HepG2 (cell line): ENCODE results near the gene CCDC18. TPM values are rescaled to one million over a fixed set of nuclear protein-coding genes. Genes with fewer than 3 reads are reported as not detected.

ENCODE experiments used
- ATRX ChIP-seq: sonication (generic); formaldehyde crosslinking; IDR thresholded peaks from 2 replicates; pipeline ENCODE4 v1.4.0; 2020; ENCODE audit warnings: missing genetic modification reagents, borderline replicate concordance
- CREBL2 ChIP-seq: sonication (generic); formaldehyde crosslinking; IDR thresholded peaks from 2 replicates; pipeline ENCODE4 v1.8.1; 2023; ENCODE audit warnings: missing genetic modification reagents, mild to moderate bottlenecking, borderline replicate concordance
- GFI1 ChIP-seq: sonication (generic); formaldehyde crosslinking; IDR thresholded peaks from 2 replicates; pipeline ENCODE4 v1.5.0; 2020; ENCODE audit warnings: missing genetic modification reagents, mild to moderate bottlenecking, borderline replicate concordance
- MAFG ChIP-seq: sonication (generic); formaldehyde crosslinking; IDR thresholded peaks from 2 replicates; pipeline ENCODE4 v1.5.1; 2020; ENCODE audit warnings: mild to moderate bottlenecking, missing genetic modification reagents
- MEIS1 ChIP-seq: sonication (generic); formaldehyde crosslinking; IDR thresholded peaks from 2 replicates; pipeline ENCODE4 v1.9.0; 2021; ENCODE audit warnings: mild to moderate bottlenecking, missing genetic modification reagents, moderate library complexity, borderline replicate concordance
- MIXL1 ChIP-seq: IDR thresholded peaks from 2 replicates; pipeline ENCODE4 v1.6.1; 2016
- NCOR1 ChIP-seq: fragments of 200-600 bp; sonication (generic); IDR thresholded peaks from 2 replicates; pipeline ENCODE4 v1.7.0; 2017; ENCODE audit warnings: antibody characterized with exemption, low read length, borderline replicate concordance
- NFE2 ChIP-seq: sonication (generic); formaldehyde crosslinking; IDR thresholded peaks from 2 replicates; pipeline ENCODE4 v1.4.0; 2020; ENCODE audit warnings: missing genetic modification reagents
- NFYB ChIP-seq: sonication (generic); formaldehyde crosslinking; IDR thresholded peaks from 2 replicates; pipeline ENCODE4 v1.4.0; 2020; ENCODE audit warnings: missing genetic modification reagents
- POLR2AphosphoS5 ChIP-seq: IDR thresholded peaks from 2 replicates; pipeline ENCODE4 v1.6.1; 2012; ENCODE audit warnings: low read depth, low read length
- POLR2G ChIP-seq: fragments of 200-400 bp; formaldehyde crosslinking; IDR thresholded peaks from 2 replicates; pipeline ENCODE4 v1.6.1; 2018; ENCODE audit warnings: mild to moderate bottlenecking, low read depth, low read length, moderate library complexity
- RBFOX2 ChIP-seq: fragments of 200-400 bp; formaldehyde crosslinking; IDR thresholded peaks from 2 replicates; pipeline ENCODE4 v1.6.1; 2017; ENCODE audit warnings: low read depth, mild to moderate bottlenecking, low read length
- RBM39 ChIP-seq: fragments of 200-400 bp; formaldehyde crosslinking; IDR thresholded peaks from one replicate; pipeline ENCODE4 v1.6.1; 2018; ENCODE audit warnings: antibody characterized with exemption, mild to moderate bottlenecking, low read depth, low read length; ENCODE audit not compliant: poor library complexity, severe bottlenecking
- RXRA ChIP-seq: sonication (generic); formaldehyde crosslinking; IDR thresholded peaks from 2 replicates; pipeline ENCODE4 v1.5.1; 2020; ENCODE audit warnings: missing genetic modification reagents
- SPEN ChIP-seq: sonication (generic); formaldehyde crosslinking; IDR thresholded peaks from 2 replicates; pipeline ENCODE4 v1.5.1; 2020; ENCODE audit warnings: low read depth, mild to moderate bottlenecking, missing genetic modification reagents
- ZFP82 ChIP-seq: sonication (generic); formaldehyde crosslinking; IDR thresholded peaks from 2 replicates; pipeline ENCODE4 v1.5.1; 2020; ENCODE audit warnings: mild to moderate bottlenecking, missing genetic modification reagents, borderline replicate concordance
- ZNF382 ChIP-seq: sonication (generic); formaldehyde crosslinking; IDR thresholded peaks from 2 replicates; pipeline ENCODE4 v1.5.0; 2020; ENCODE audit warnings: missing genetic modification reagents, mild to moderate bottlenecking, borderline replicate concordance
- ZNF431 ChIP-seq: sonication (generic); formaldehyde crosslinking; IDR thresholded peaks from 2 replicates; pipeline ENCODE4 v1.9.0; 2022; ENCODE audit warnings: missing genetic modification reagents, low read depth, mild to moderate bottlenecking, borderline replicate concordance
- ZNF557 ChIP-seq: sonication (generic); formaldehyde crosslinking; IDR thresholded peaks from 2 replicates; pipeline ENCODE4 v1.4.0; 2020; ENCODE audit warnings: missing genetic modification reagents
- ZNF563 ChIP-seq: sonication (generic); formaldehyde crosslinking; IDR thresholded peaks from 2 replicates; pipeline ENCODE4 v1.8.0; 2022; ENCODE audit warnings: mild to moderate bottlenecking, moderate library complexity, missing genetic modification reagents
- ZNF577 ChIP-seq: sonication (generic); formaldehyde crosslinking; IDR thresholded peaks from 2 replicates; pipeline ENCODE4 v1.4.0; 2020; ENCODE audit warnings: mild to moderate bottlenecking, low read depth, missing genetic modification reagents, borderline replicate concordance
- ZNF580 ChIP-seq: IDR thresholded peaks from 2 replicates; pipeline ENCODE4 v1.6.1; 2016; ENCODE audit warnings: low read depth, borderline replicate concordance
- ZNF652 ChIP-seq: IDR thresholded peaks from 2 replicates; pipeline ENCODE4 v1.6.1; 2016; ENCODE audit warnings: low read depth, borderline replicate concordance
- ZNF672 ChIP-seq: sonication (generic); formaldehyde crosslinking; IDR thresholded peaks from 2 replicates; pipeline ENCODE4 v1.8.1; 2022; ENCODE audit warnings: missing genetic modification reagents
- ZNF841 ChIP-seq: sonication (generic); formaldehyde crosslinking; IDR thresholded peaks from 2 replicates; pipeline ENCODE4 v1.8.1; 2023; ENCODE audit warnings: missing genetic modification reagents, borderline replicate concordance
- ZNF850 ChIP-seq: sonication (generic); formaldehyde crosslinking; conservative IDR thresholded peaks from 2 replicates; pipeline ENCODE4 v1.9.0; 2021; ENCODE audit warnings: mild to moderate bottlenecking, missing genetic modification reagents
- ZNF878 ChIP-seq: sonication (generic); formaldehyde crosslinking; IDR thresholded peaks from 2 replicates; pipeline ENCODE4 v1.8.1; 2023; ENCODE audit warnings: mild to moderate bottlenecking, missing genetic modification reagents, moderate library complexity
- ZNF883 ChIP-seq: sonication (generic); formaldehyde crosslinking; IDR thresholded peaks from 2 replicates; pipeline ENCODE4 v1.5.1; 2020; ENCODE audit warnings: mild to moderate bottlenecking, missing genetic modification reagents; ENCODE audit errors: not compliant biosample characterization
- ZSCAN22 ChIP-seq: sonication (generic); formaldehyde crosslinking; IDR thresholded peaks from 2 replicates; pipeline ENCODE4 v1.4.0; 2020; ENCODE audit warnings: mild to moderate bottlenecking, missing genetic modification reagents
- ZZZ3 ChIP-seq: sonication (generic); formaldehyde crosslinking; IDR thresholded peaks from 2 replicates; pipeline ENCODE4 v1.4.0; 2020; ENCODE audit warnings: missing genetic modification reagents, mild to moderate bottlenecking, borderline replicate concordance
- polyA plus RNA-seq, 8 experiments: library from polyadenylated mRNA; depleted of rRNA in 3 of 8; stranded (reverse) in 7 of 8; unstranded in 1 of 8; fragments of >200 nt; fragmentation: Illumina TruSeq in 4 of 8; extraction: Trizol in 4 of 8; gene quantifications; 2 replicates each; pipeline versions ENCODE4 v1.2.1 to v1.2.3, GENCODE V29; 2011 to 2016; ENCODE audit warnings: low read depth in 4 of 8, missing spikeins in 1 of 8, mixed read lengths in 1 of 8; ENCODE audit not compliant: insufficient read depth in 1 of 8
- total RNA-seq, 5 experiments: library from RNA; depleted of rRNA; stranded (reverse); fragments of >200 nt; fragmentation: Illumina TruSeq; extraction: Trizol; gene quantifications; 2 replicates each; pipeline ENCODE4 v1.2.3, GENCODE V29; 2016; ENCODE audit warnings: low read depth in 1 of 5
- TF ChIP-seq, protein P1 (sequence below): sonication (generic); formaldehyde crosslinking; IDR thresholded peaks from 2 replicates; pipeline ENCODE4 v1.4.0; 2020; ENCODE audit warnings: missing genetic modification reagents; ENCODE audit errors: not compliant biosample characterization

The CCDC18 gene
- total and polyA plus RNA-seq, 2 of the 13 experiments (the other 11 are each of a cell fraction or from before 2014, with no cell fraction given) = 1.9 to 18.4 TPM

- TF ChIP-seq POLR2AphosphoS5 (peak; percentile 86), ZNF382 (CRISPR knock-in tag) (no peak), ZNF563 (CRISPR knock-in tag) (0 out of 2 replicates have a peak, but pooled peaks have one; percentile 52), NFE2 (CRISPR knock-in tag) (no peak), CREBL2 (peak; percentile 50; the same call in 1 of the 2 replicates), ATRX (CRISPR knock-in tag) (no peak), ZNF580 (CRISPR knock-in tag) (peak; percentile 90; the same call in 1 of the 2 replicates), NCOR1 (no peak), ZNF577 (CRISPR knock-in tag) (no peak), ZNF652 (CRISPR knock-in tag) (no peak), ZNF878 (peak; percentile 71; the same call in 1 of the 2 replicates), RBM39 (no peak), ZNF850 (CRISPR knock-in tag) (no peak), RXRA (CRISPR knock-in tag) (no peak; the same call in 1 of the 2 replicates), ZZZ3 (CRISPR knock-in tag) (no peak), ZNF672 (CRISPR knock-in tag) (no peak), ZNF841 (CRISPR knock-in tag) (no peak), ZSCAN22 (CRISPR knock-in tag) (no peak), NFYB (CRISPR knock-in tag) (peak; percentile 80), ZNF883 (CRISPR knock-in tag) (peak; percentile 35), SPEN (CRISPR knock-in tag) (peak; percentile 97), MEIS1 (CRISPR knock-in tag) (no peak; the same call in 1 of the 2 replicates), RBFOX2 (peak; percentile 83), MAFG (CRISPR knock-in tag) (no peak), ZNF431 (CRISPR knock-in tag) (peak; percentile 78), MIXL1 (no peak; the same call in 1 of the 2 replicates), GFI1 (CRISPR knock-in tag) (no peak; the same call in 1 of the 2 replicates), POLR2G (peak; percentile 91), ZNF557 (CRISPR knock-in tag) (peak; percentile 82; the same call in 1 of the 2 replicates), ZFP82 (CRISPR knock-in tag) (no peak)
- TF ChIP-seq, protein P1, sequence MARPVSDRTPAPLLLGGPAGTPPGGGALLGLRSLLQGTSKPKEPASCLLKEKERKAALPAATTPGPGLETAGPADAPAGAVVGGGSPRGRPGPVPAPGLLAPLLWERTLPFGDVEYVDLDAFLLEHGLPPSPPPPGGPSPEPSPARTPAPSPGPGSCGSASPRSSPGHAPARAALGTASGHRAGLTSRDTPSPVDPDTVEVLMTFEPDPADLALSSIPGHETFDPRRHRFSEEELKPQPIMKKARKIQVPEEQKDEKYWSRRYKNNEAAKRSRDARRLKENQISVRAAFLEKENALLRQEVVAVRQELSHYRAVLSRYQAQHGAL = peak; percentile 39
Measured at GRCh38 chr1:93179886-93180722, 420 bp upstream of the CCDC18 start, which contains the start of gene TMED5 (continued).
